GM15510 (cell line): Measurements from ENCODE around the gene ZNF608.

Source experiments
- POLR2A ChIP-seq: IDR thresholded peaks from 3 replicates; pipeline ENCODE4 v1.6.1; 2011; ENCODE audit warnings: borderline replicate concordance; ENCODE audit not compliant: insufficient read length; ENCODE audit errors: extremely low read depth

ZNF608 gene

GRCh38 chr5:124745928-124746915 is at the start of gene ZNF608:
Gene ZNF608, minus strand, starts transcription at chr5:124746639. Its CDS starts 1,650 bp downstream, at chr5:124744989.
- TF ChIP-seq POLR2A: no peak

GRCh38 chr5:124795829-124796228 is 49.4 kb upstream of the ZNF608 start:
- no peak for TF ChIP-seq POLR2A

GRCh38 chr5:124790895-124791732 is 44.7 kb upstream of the ZNF608 start:
- TF ChIP-seq POLR2A: no peak

DNA sequence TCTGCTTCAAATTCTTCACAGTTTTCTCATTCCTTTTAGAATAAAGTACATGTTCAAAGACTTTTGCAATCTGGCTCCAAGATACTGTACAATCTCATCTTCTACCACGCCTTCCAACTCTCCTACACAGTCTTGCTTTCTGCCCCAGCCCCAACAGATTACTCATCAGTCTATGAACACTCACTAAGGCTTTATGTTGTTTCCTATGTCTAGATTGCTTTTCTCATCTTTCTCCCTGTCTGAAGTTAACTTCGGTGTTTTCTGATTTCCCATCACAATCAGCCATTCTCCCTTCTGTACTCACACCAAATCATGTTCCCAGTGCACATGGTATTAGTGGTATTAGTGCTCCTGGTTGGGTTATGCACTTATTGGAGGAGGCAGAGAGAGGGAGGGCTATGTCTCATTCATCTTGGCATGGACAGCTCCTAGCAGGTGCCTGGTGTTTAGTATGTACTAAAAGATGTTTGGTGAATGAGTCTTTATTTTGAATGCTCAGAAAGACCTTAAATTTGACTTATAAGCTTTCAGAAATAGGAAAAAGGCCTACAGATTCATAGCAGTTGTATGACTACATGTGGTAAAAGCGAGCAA is 44.0 kb upstream of the ZNF608 start:
- no peak for TF ChIP-seq POLR2A

DNA sequence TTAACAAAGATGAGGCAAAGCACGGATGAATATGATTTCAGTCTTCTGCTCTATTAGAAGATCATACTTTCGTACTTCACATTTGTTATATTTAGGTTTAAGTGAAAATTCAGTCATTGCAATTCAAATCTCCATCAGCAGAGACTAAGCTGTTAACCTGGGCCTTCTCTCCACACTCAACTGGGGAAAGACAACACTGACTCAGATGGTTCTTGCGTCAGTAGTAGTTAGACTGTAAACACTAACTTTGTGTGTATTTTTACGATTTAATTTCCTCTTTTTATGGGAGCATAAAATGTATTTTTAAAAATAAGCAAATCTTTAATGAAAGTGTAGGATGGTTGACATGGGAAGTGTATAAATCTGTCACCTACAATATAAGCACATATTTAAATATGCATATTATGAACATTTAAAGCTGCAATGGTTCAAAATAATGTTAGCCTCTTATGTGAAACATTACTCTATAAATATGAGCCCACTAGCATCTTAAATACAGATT is 42.7 kb upstream of the ZNF608 start:
- no peak for TF ChIP-seq POLR2A

DNA sequence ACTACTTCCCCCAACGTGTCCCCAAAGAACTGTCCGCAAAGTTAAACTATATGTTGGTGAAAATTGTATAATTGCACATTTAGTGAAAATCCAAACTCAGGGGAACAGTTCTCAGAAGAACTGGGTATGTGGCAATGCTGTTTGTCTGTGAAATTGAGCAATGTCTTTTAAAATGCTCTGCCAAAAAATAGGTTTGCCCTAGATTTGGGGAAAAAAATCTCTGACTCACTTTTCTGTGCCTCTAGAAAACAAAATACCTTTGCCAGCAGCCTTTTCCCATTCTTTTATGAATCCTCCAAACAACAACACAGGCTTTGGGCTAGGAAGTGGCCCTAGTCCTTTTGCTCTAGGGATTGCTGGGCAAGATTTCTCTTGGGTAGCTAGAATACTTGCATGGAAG is 37.4 kb upstream of the ZNF608 start:
- TF ChIP-seq POLR2A: no peak

GRCh38 chr5:124783285-124783684 is 36.8 kb upstream of the ZNF608 start:
- TF ChIP-seq POLR2A: no peak

- TF ChIP-seq POLR2A: no peak
Observed at GRCh38 chr5:124782262-124782661, 35.8 kb upstream of the ZNF608 start.

DNA sequence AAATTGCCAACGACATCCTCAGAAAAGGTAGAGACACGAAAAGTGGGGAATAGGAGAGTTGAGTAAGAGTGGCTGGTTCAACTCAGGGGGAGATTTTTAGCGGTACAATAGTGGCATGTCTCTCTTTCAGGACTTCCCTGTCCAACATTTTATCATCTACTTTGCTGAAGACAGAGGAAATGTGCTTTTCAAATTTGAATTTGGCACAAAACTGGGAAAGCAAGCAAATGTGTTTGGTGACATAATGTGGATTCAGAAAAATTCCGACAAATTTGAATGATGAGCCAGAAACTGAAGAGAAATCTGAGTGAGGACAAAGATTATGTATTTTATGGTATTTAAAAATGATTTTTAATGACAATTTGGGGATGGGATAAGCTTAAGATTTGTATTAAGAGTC is 33.6 kb upstream of the ZNF608 start:
- TF ChIP-seq POLR2A: no peak

GRCh38 chr5:124773315-124774311 is 27.2 kb upstream of the ZNF608 start:
- TF ChIP-seq POLR2A: no peak

- no peak for TF ChIP-seq POLR2A
Observed at GRCh38 chr5:124772457-124773200, 26.2 kb upstream of the ZNF608 start.

- TF ChIP-seq POLR2A: no peak
Observed at GRCh38 chr5:124771761-124772160, 25.3 kb upstream of the ZNF608 start.
